ENCODE results near the gene PLXNA4. TPM values are rescaled to one million over a fixed set of nuclear protein-coding genes. Genes with fewer than 3 reads are reported as not detected.

PLXNA4 gene
- total and polyA plus RNA-seq, 4 donors, result 0.04 to 1.1 (median 0.41) TPM

GRCh38 chr7:132247995-132248618 is 328.2 kb downstream of the PLXNA4 start:
- DNase-seq (ENCODE audit: low spot score), result no peak
- 83% methylated on average over 6 of the region's 6 CpGs for WGBS
- peaks cover 0 to 7% (median 0%) of the 10 kb centered on the region in 4 donors for H3K9me3 ChIP-seq (ENCODE audit: control insufficient read depth in 4 of 4, low read length in 3 of 4)

More at GRCh38 chr7:132247995-132248618, 328.2 kb downstream of the PLXNA4 start:
- Histone ChIP-seq H3K4me3 (ENCODE audit: low read depth in 1 of 3, low read length in 3 of 3) (no peak overlapping the region), H3K9ac (ENCODE audit: low read depth in 1 of 2, low read length in 2 of 2) (no peak overlapping the region), H3K36me3 (ENCODE audit: control insufficient read depth in 4 of 4, insufficient read depth in 3 of 4, low read depth in 1 of 4, low read length in 3 of 4) (no peaks in the 10 kb centered on the region), H3K27ac (ENCODE audit: low read depth in 1 of 2, low read length in 2 of 2) (no peak overlapping the region), H3K27me3 (ENCODE audit: control insufficient read depth in 4 of 4, insufficient read depth in 4 of 4, low read length in 3 of 4) (no peaks in the 10 kb centered on the region), H3K4me1 (ENCODE audit: control insufficient read depth in 4 of 4, insufficient read depth in 4 of 4, low read length in 3 of 4) (no peaks in the 10 kb centered on the region)
- no peak for TF ChIP-seq HNF4G (IDR thresholded peaks at IDR 0.05)
- TF ChIP-seq RXRA (IDR thresholded peaks at IDR 0.05), result no peak
- TF ChIP-seq EGR1 (IDR thresholded peaks at IDR 0.05; ENCODE audit: low read depth in 2 of 2), result no peak
- TF ChIP-seq YY1 (IDR thresholded peaks at IDR 0.05), result no peak
- no peak for TF ChIP-seq CTCF (IDR thresholded peaks at IDR 0.05; ENCODE audit: low read depth, low read length, missing input control)
- no peak for TF ChIP-seq REST (IDR thresholded peaks at IDR 0.05)
- no peak for TF ChIP-seq NR2F2 (IDR thresholded peaks at IDR 0.05)
- TF ChIP-seq HNF4A (conservative IDR thresholded peaks at IDR 0.05), result no peak
- no peak for TF ChIP-seq ATF3 (IDR thresholded peaks at IDR 0.05)
- no peak for TF ChIP-seq MAX (IDR thresholded peaks at IDR 0.05)
- TF ChIP-seq TAF1 (conservative IDR thresholded peaks at IDR 0.05), result no peak
- TF ChIP-seq FOXA2 (IDR thresholded peaks at IDR 0.05), result no peak
